KBM-7 (cell line): Measurements from ENCODE around the gene PTPN7.

Experiments used
- DNase-seq: peaks from one replicate; pipeline ENCODE4 v3.0.0-alpha.2; 2015
- in situ Hi-C: fragments of 300-500 bp; cut with MboI; formaldehyde crosslinking; loops from 2 replicates; pipeline ENCODE4 v1.14.3; 2020; ENCODE audit warnings: low sequenced_read_pairs, low pct_unique_long_range_greater_than_20kb, mixed read lengths

The PTPN7 gene

GRCh38 chr1:202140833-202141232, 19.6 kb downstream of the PTPN7 start:
- DNase-seq, result no peak
- in situ Hi-C loops, result no loop called here

DNA sequence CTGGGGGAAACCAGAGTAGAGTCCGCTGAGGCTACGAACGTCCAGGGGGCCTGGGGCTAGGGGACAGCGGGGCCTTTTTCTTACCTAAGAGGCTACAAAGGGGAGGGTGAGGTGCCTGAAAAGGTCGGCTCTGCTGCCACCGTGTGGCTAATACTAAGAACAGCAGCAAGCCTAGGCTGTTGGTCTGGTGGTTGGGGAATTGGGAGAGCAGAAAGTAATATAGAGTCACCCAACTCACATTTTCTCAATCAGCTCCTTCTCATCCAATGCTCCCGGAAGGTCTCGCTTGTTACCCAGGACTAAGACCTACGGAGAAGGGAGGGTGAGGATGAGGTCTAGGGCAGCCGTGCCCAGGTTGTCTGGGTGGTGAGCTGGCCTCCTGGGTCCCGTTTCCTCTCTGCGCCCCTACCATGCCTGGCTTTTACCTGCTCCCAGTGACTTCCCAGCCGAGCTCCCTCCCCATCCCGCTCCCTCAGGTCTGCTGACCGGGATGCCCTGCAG, 25.1 kb downstream of the PTPN7 start:
- in situ Hi-C loops, result no loop called here

DNA sequence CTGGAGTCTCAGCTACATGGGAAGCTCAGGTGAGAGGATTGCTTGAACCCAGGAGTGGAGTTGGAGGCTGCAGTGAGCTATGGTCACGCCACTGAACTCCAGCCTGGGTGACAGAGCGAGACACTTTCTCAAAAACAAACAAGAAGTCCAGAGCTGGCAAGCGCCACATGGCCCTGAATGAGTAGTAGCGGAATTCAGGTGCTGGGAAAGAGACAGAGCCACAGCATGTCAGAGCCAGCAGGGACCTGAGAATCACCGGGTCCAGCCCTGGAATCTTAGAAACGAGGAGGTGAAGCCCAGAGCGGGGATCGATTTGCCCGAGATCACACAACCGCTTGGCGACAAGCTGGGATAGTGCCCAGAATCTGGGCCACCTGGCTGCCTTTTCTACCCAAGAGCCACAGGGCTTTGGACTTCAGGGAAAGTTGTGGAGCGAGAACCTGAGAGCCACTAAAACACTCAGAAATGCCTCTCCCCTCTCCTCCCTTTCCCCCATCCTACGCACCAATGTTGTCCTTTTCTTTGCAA, 25.7 kb downstream of the PTPN7 start:
- no peak for DNase-seq
- in situ Hi-C loops, result no loop called here

More for the DNA sequence above, 25.1 kb downstream of the PTPN7 start:
- peak; percentile 75 for DNase-seq

DNA sequence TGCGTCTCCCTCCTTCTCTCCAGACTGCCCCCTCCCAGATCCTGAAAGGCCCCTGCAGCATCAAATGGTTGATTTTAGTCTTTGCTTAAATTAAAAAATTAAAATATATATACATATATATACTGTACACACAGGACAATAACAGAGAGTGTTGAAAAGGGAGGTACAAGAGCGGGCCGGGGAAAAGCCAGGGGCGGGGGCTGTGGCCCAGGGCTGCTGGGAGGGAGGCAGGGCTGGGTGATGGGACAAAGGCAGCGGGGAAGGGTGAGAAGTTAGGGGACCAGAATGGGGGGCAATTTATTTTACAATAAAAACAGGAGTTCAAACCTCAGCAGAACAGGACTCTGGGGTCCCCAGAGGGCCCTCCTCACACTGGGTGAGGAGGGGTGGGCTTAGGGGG, 26.4 kb downstream of the PTPN7 start:
- in situ Hi-C loops, result no loop called here
- no peak for DNase-seq

- in situ Hi-C loops, result no loop called here
- no peak for DNase-seq
Measured at GRCh38 chr1:202133496-202133895, 26.9 kb downstream of the PTPN7 start.

- DNase-seq, result no peak
- in situ Hi-C loops, result no loop called here
Measured at GRCh38 chr1:202133001-202133400, 27.4 kb downstream of the PTPN7 start.

DNA sequence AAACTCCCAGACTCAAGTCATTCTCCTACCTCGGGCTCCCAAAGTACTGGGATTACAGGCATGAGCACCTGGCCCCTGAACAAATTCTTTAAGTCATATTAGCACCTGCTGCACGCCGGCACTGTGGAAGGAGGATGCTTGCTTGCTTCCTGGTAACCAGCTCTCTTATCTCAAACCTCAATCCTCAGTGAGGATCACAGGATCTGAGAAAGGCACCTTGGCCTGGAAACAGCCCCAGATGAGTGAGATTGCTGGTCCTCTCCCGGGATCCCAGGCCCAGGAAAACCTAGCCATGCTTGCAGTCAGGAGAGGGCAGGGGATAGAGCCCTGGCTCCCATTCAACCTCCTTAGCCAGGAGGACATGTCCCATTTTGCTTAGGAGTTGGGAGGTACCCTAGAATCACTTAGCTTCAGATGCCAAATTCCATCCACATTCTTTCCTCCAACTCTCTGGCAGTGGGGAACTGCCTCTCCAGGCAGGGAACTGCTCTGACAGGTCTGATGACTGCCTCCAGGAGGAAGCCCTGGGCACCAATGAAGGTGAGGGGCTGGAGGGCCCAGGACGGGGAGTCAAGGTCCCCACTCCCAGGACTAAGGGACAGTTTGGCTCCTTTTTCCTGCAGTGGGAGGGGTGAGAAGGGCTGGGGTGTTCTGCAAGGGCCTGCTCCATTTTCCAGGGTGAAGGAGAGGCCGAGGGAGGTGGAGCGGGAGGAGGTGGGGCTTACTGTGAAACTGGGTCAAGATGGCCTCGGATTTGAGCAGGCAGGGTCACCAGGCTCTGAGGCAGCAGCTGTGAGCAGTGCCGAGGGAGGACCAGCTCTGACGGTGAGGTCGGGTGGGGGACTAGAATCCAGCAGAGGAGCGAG, 28.2 kb downstream of the PTPN7 start:
- in situ Hi-C loops, result no loop called here
- no peak for DNase-seq

DNA sequence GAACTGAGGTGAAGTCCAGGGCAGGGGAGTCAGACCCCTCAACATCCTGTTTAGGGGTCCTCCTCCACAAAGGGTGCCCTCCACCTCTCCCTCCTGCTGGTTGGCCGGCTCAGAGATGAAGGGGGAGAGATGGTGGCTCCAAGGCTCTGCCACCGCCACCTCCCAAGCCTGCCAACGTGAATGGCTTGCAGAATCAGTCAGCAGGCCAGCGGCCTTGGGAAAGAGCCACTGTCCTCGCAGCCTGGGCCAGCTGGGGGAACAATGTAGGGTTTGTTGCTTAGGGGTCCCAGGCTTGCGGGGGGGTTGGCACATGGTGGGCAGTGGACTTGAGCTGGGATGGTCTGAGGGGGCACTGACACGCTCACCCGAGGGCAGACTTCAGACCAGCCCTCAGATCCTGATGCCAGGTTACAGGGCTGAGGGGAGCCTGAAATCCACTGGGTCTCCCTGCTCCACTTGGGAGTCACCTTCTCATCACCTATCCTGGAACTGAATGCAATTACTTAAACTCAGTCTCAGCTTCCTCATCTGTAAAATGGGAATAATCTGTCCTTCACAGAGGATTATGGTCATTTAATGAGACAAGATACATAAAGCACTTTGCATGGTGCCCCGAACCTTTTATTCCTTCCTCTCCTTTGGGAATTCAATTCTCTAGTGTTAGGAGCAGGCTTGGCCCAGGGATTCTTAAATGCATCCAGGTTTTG, 29.4 kb downstream of the PTPN7 start:
- in situ Hi-C loops, result no loop called here

GRCh38 chr1:202130297-202130721, 30.1 kb downstream of the PTPN7 start:
- no peak for DNase-seq
- in situ Hi-C loops, result no loop called here

More for the DNA sequence above, 29.4 kb downstream of the PTPN7 start:
- no peak for DNase-seq

DNA sequence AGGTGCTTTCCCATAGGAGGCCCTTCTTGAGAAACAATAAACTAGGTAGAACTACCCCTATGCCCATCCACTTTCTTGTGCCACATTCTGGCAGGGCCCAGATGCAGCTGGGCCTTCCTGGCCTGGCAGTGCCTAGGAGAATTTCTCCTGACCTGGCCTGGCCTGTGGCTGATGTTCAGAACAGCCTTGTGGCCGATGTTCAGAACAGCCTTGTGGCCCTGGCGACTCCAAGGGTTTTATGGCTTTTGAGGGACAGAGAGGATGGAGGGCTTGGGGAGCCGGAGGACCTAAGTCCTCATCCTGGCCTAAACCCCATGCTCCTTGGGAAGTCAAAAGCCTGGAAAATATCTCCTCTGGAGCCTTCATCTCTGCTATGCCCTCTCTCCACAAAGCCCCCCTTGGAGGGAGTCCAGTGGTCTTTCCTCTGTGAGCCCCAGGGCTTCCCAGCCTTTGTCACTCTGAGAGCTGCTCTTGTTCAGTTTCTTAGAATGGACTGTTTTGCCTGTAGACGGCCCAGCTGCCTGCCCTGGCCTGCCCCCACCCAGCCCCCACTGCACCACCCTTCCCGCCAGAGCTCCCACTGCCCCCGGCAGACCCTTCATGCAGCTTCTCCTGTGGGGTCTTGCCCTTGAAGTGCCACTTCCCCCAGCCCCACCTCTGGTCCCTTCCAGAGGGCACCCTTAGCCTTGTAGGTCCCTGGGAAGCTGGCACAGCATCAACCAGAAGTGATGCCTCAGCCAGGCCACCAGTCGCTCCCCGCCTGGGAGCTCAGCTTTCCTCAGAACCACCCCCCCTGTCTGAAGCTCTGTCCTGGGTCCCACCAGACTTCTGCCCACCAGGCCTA, 30.7 kb downstream of the PTPN7 start:
- in situ Hi-C loops, result loop anchor here (10.0 kb wide), 1 partner anchor 115 kb away; the partner anchor contains the start of gene ELF3
- DNase-seq, result no peak

GRCh38 chr1:202127836-202128622, 32.4 kb downstream of the PTPN7 start:
- in situ Hi-C loops, result loop anchor here (10.0 kb wide), 1 partner anchor 113 kb away; the partner anchor contains the start of gene ELF3
- DNase-seq, result no peak

DNA sequence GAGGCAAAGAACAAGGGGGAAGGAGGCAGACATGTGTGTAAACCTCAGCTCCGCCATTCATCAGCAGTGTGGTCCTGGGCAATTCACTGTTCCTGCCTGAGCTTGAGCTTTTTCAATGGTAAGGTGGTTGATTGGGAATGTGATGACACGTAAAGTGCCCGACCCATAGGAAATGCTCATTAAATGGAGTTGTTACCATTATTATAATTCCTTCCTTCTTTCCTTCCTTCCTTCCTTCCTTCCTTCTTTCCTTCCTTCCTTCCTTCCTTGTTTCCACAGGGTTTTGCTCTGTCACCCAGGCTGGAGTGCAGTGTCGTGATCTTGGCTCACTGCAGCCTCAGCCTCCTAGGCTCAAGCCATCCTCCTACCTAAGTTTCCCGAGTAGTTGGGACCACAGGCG, 33.3 kb downstream of the PTPN7 start:
- no peak for DNase-seq
- in situ Hi-C loops, result loop anchor here (10.0 kb wide), 1 partner anchor 112 kb away; the partner anchor contains the start of gene ELF3

GRCh38 chr1:202126426-202126825, 34.0 kb downstream of the PTPN7 start:
- peak; percentile 19 for DNase-seq
- in situ Hi-C loops, result loop anchor here (10.0 kb wide), 1 partner anchor 112 kb away; the partner anchor contains the start of gene ELF3

- in situ Hi-C loops, result loop anchor here (10.0 kb wide), 1 partner anchor 111 kb away; the partner anchor contains the start of gene ELF3
- DNase-seq, result no peak
Measured at GRCh38 chr1:202125611-202126010, 34.8 kb downstream of the PTPN7 start.

DNA sequence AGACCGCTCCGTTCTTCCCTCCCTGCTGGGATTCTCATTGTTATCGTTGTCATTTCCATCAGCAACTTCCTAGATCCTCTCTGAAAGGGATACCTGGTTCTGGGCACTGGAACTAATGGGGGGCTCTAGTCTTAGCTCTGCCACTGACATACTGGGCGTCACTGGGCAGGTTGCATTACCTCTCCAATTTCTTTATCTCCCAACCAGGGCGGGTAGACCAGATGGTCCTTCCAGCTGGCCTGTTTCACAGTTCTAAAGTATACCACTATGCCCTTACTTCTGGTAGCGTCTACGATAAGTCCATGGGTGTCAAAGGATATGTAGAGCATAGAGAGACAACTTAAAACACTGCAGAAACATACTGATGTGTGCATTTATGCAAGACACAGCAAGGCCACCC, 36.3 kb downstream of the PTPN7 start:
- in situ Hi-C loops, result loop anchor here (10.0 to 25.0 kb wide), 2 partner anchors 109 to 237 kb away; partner anchors contain the start of genes ELF3 and SHISA4
- no peak for DNase-seq

- no peak for DNase-seq
- in situ Hi-C loops, result loop anchor here (10.0 to 25.0 kb wide), 2 partner anchors 109 to 236 kb away; partner anchors contain the start of genes ELF3 and SHISA4
Measured at GRCh38 chr1:202123336-202123813, 37.0 kb downstream of the PTPN7 start.

DNA sequence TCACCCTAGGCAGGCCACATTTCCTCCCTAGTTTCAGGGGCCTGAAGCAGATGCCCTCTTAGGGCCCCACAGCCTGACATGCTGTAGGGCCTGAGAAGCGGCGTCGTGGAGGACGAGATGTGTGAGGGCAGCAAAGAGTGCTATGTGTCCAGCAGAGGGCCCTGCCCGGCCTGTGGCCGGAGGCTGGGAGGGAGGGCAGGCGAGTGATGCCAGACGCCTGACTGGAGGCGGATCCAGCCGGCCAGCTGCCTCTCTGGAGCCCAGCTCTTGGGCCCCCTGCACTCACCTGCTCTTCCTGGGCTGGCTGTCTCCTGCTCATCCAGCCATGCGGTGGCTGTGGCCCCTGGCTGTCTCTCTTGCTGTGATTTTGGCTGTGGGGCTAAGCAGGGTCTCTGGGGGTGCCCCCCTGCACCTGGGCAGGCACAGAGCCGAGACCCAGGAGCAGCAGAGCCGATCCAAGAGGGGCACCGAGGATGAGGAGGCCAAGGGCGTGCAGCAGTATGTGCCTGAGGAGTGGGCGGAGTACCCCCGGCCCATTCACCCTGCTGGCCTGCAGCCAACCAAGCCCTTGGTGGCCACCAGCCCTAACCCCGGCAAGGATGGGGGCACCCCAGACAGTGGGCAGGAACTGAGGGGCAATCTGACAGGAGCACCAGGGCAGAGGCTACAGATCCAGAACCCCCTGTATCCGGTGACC, 37.6 kb downstream of the PTPN7 start, which contains the start of gene GPR37L1:
TSS of gene GPR37L1 (plus strand) at position 279 of the 697 bp plus-strand sequence. CDS start at position 326, 47 bp downstream.
- in situ Hi-C loops, result loop anchor here (10.0 to 25.0 kb wide), 2 partner anchors 108 to 235 kb away; partner anchors contain the start of genes ELF3 and SHISA4
- DNase-seq, result no peak
